Mesenchymal stem cell (in vitro differentiated cells and primary cell): ENCODE results near the gene OLFM4.

Source experiments
- DNase-seq: peaks from one replicate; pipeline ENCODE4 v3.0.0-alpha.2; 2013
- H2AFZ ChIP-seq: one replicate; pipeline ENCODE4 v1.6.1; 2013; ENCODE audit warnings: low read depth, mild to moderate bottlenecking, control low read depth, inconsistent platforms, low read length, moderate library complexity
- H2AK5ac ChIP-seq: 2 replicates; pipeline ENCODE4 v1.6.1; 2013; ENCODE audit warnings: low read length, moderate library complexity, mild to moderate bottlenecking, inconsistent platforms; ENCODE audit not compliant: severe bottlenecking
- H2BK120ac ChIP-seq: one replicate; pipeline ENCODE4 v1.6.1; 2013; ENCODE audit warnings: low read depth, mild to moderate bottlenecking, inconsistent platforms, low read length, moderate library complexity
- H2BK12ac ChIP-seq, 2 experiments: one replicate each; pipeline ENCODE4 v1.6.1; 2013; ENCODE audit warnings: inconsistent platforms in 2 of 2, low read length in 2 of 2, mild to moderate bottlenecking in 2 of 2, moderate library complexity in 2 of 2, control low read depth in 1 of 2
- H2BK15ac ChIP-seq: one replicate; pipeline ENCODE4 v1.6.1; 2013; ENCODE audit warnings: mild to moderate bottlenecking, low read depth, inconsistent platforms; ENCODE audit not compliant: poor library complexity, severe bottlenecking
- H2BK5ac ChIP-seq: 2 replicates; pipeline ENCODE4 v1.6.1; 2013; ENCODE audit warnings: low read depth, mild to moderate bottlenecking, low read length, control low read depth, inconsistent platforms; ENCODE audit not compliant: poor library complexity, severe bottlenecking
- H3K14ac ChIP-seq, 2 experiments: one replicate each; pipeline ENCODE4 v1.6.1; 2013; ENCODE audit warnings: inconsistent platforms in 2 of 2, low read length in 2 of 2, control low read depth in 1 of 2, mild to moderate bottlenecking in 1 of 2, moderate library complexity in 1 of 2
- H3K18ac ChIP-seq, 2 experiments: one replicate each; pipeline ENCODE4 v1.6.1; 2013; ENCODE audit warnings: inconsistent platforms in 2 of 2, low read length in 2 of 2, control low read depth in 1 of 2, low read depth in 1 of 2, mild to moderate bottlenecking in 1 of 2
- H3K23ac ChIP-seq, 2 experiments: one replicate each; pipeline ENCODE4 v1.6.1; 2013; ENCODE audit warnings: inconsistent platforms in 2 of 2, low read length in 2 of 2, mild to moderate bottlenecking in 2 of 2, moderate library complexity in 2 of 2, control low read depth in 1 of 2
- H3K27ac ChIP-seq: 2 replicates; pipeline ENCODE4 v1.5.1; 2013; ENCODE audit warnings: mild to moderate bottlenecking, moderate library complexity, low read length, control low read depth, inconsistent platforms; ENCODE audit not compliant: poor library complexity, severe bottlenecking
- H3K27me3 ChIP-seq, 2 experiments: 2 replicates each; pipeline versions ENCODE4 v1.6.1 to v1.7.0; 2013; ENCODE audit warnings: low read length in 2 of 2, mild to moderate bottlenecking in 2 of 2, moderate library complexity in 2 of 2, control low read depth in 1 of 2, inconsistent platforms in 1 of 2; ENCODE audit not compliant: control insufficient read depth in 1 of 2, insufficient read depth in 1 of 2
- H3K36me3 ChIP-seq, 2 experiments: 2 replicates each; pipeline versions ENCODE4 v1.6.1 to v1.7.0; 2013; ENCODE audit warnings: low read length in 2 of 2, control low read depth in 1 of 2, inconsistent platforms in 1 of 2, low read depth in 1 of 2, mild to moderate bottlenecking in 1 of 2; ENCODE audit not compliant: insufficient read depth in 2 of 2, control insufficient read depth in 1 of 2
- H3K4ac ChIP-seq, 2 experiments: one replicate each; pipeline ENCODE4 v1.6.1; 2013; ENCODE audit warnings: inconsistent platforms in 2 of 2, low read length in 2 of 2, mild to moderate bottlenecking in 2 of 2, moderate library complexity in 2 of 2, control low read depth in 1 of 2, low read depth in 1 of 2
- H3K4me1 ChIP-seq: 2 replicates; pipeline ENCODE4 v1.6.1; 2013; ENCODE audit warnings: low read depth, low read length, control low read depth; ENCODE audit not compliant: control insufficient read depth, insufficient read depth
- H3K4me2 ChIP-seq: 2 replicates; pipeline ENCODE4 v1.6.1; 2013; ENCODE audit warnings: low read length, mild to moderate bottlenecking, inconsistent platforms; ENCODE audit not compliant: poor library complexity, severe bottlenecking
- H3K4me3 ChIP-seq, 2 experiments: 2 replicates each; pipeline versions ENCODE4 v1.5.1 to v1.7.0; 2013; ENCODE audit warnings: low read length in 2 of 2, mild to moderate bottlenecking in 2 of 2, control low read depth in 1 of 2, low read depth in 1 of 2; ENCODE audit not compliant: insufficient read depth in 1 of 2
- H3K79me1 ChIP-seq: replicated peaks from 2 replicates; pipeline ENCODE4 v1.6.1; 2013; ENCODE audit warnings: mild to moderate bottlenecking, control low read depth, low read length, inconsistent platforms; ENCODE audit not compliant: poor library complexity, severe bottlenecking
- H3K9ac ChIP-seq: 2 replicates; pipeline ENCODE4 v1.7.0; 2013; ENCODE audit warnings: mild to moderate bottlenecking, low read length, moderate library complexity
- H3K9me3 ChIP-seq: 2 replicates; pipeline ENCODE4 v1.7.0; 2013; ENCODE audit warnings: mild to moderate bottlenecking, low read length; ENCODE audit not compliant: control insufficient read depth
- H4K8ac ChIP-seq: one replicate; pipeline ENCODE4 v1.6.1; 2013; ENCODE audit warnings: inconsistent platforms, mild to moderate bottlenecking, low read length, moderate library complexity
- H4K91ac ChIP-seq: one replicate; pipeline ENCODE4 v1.6.1; 2013; ENCODE audit warnings: mild to moderate bottlenecking, low read length, inconsistent platforms
- WGBS: methylation state at CpG from one replicate; pipeline ENCODE4 v1.1.7; 2013; ENCODE audit warnings: mixed read lengths; 5-methylcytosine and 5-hydroxymethylcytosine counted together

Gene OLFM4

GRCh38 chr13:53074114-53074513 lies 45.5 kb downstream of the OLFM4 start:
- no peak overlapping the region for H3K4me3 ChIP-seq
- no peak overlapping the region for H3K14ac ChIP-seq
- no peak overlapping the region for H3K23ac ChIP-seq
- H4K91ac ChIP-seq: no peak overlapping the region
- no peak overlapping the region for H3K4me2 ChIP-seq
- DNase-seq: no peak
- peaks cover 0 to 7% of the 10 kb centered on the region in 2 experiments for H3K27me3 ChIP-seq
- H3K9ac ChIP-seq: no peak overlapping the region
- H3K79me1 ChIP-seq: no peaks in the 10 kb centered on the region
- no peak overlapping the region for H2BK120ac ChIP-seq
- H3K4ac ChIP-seq: no peak overlapping the region
- H3K9me3 ChIP-seq: peaks cover 3% of the 10 kb centered on the region
- H3K18ac ChIP-seq: no peak overlapping the region
- H2AK5ac ChIP-seq: no peak overlapping the region
- WGBS: 39% methylated on average over 5 of the region's 5 CpGs
- no peak overlapping the region for H2BK15ac ChIP-seq
- H2BK12ac ChIP-seq: no peak overlapping the region
- H3K4me1 ChIP-seq: no peaks in the 10 kb centered on the region
- no peaks in the 10 kb centered on the region for H3K36me3 ChIP-seq
- no peak overlapping the region for H3K27ac ChIP-seq
- H2BK5ac ChIP-seq: no peak overlapping the region
- no peak overlapping the region for H4K8ac ChIP-seq
- no peak overlapping the region for H2AFZ ChIP-seq

GRCh38 chr13:53075356-53076041 lies 46.9 kb downstream of the OLFM4 start:
- no peak overlapping the region for H2BK5ac ChIP-seq
- no peak overlapping the region for H3K4me2 ChIP-seq
- no peak overlapping the region for H2AFZ ChIP-seq
- no peak overlapping the region for H3K14ac ChIP-seq
- no peaks in the 10 kb centered on the region for H3K79me1 ChIP-seq
- no peak overlapping the region for H4K91ac ChIP-seq
- H3K4me1 ChIP-seq: no peaks in the 10 kb centered on the region
- H3K9ac ChIP-seq: no peak overlapping the region
- no peak overlapping the region for H2BK15ac ChIP-seq
- H3K27ac ChIP-seq: no peak overlapping the region
- no peak overlapping the region for H2BK120ac ChIP-seq
- DNase-seq: no peak
- 61% methylated on average over 6 of the region's 6 CpGs for WGBS
- peaks cover 4% of the 10 kb centered on the region for H3K9me3 ChIP-seq
- H2BK12ac ChIP-seq: no peak overlapping the region
- H3K36me3 ChIP-seq: no peaks in the 10 kb centered on the region
- H3K4ac ChIP-seq: no peak overlapping the region
- H2AK5ac ChIP-seq: no peak overlapping the region
- no peak overlapping the region for H3K4me3 ChIP-seq
- H3K27me3 ChIP-seq: peaks cover 0 to 7% of the 10 kb centered on the region in 2 experiments
- no peak overlapping the region for H3K23ac ChIP-seq
- H4K8ac ChIP-seq: no peak overlapping the region
- no peak overlapping the region for H3K18ac ChIP-seq

GRCh38 chr13:53079691-53080090 lies 51.1 kb downstream of the OLFM4 start:
- Histone ChIP-seq H3K18ac (no peak overlapping the region), H2BK15ac (no peak overlapping the region), H3K9ac (no peak overlapping the region), H4K91ac (no peak overlapping the region), H3K9me3 (peaks cover 4% of the 10 kb centered on the region), H2AFZ (no peak overlapping the region), H3K4me3 (no peak overlapping the region), H3K23ac (no peak overlapping the region), H3K27ac (no peak overlapping the region), H2BK120ac (no peak overlapping the region), H3K4ac (no peak overlapping the region), H3K4me2 (no peak overlapping the region), H2BK5ac (no peak overlapping the region), H2BK12ac (no peak overlapping the region), H2AK5ac (no peak overlapping the region), H4K8ac (no peak overlapping the region), H3K4me1 (no peaks in the 10 kb centered on the region), H3K27me3 (peaks cover 0 to 7% of the 10 kb centered on the region in 2 experiments), H3K14ac (no peak overlapping the region), H3K79me1 (no peaks in the 10 kb centered on the region), H3K36me3 (no peaks in the 10 kb centered on the region)
- no peak for DNase-seq
- WGBS: 74% methylated on average over 5 of the region's 8 CpGs

- H3K27ac ChIP-seq: no peak overlapping the region
- H3K4ac ChIP-seq: no peak overlapping the region
- no peak for DNase-seq
- H3K4me2 ChIP-seq: no peak overlapping the region
- H2BK120ac ChIP-seq: no peak overlapping the region
- H3K79me1 ChIP-seq: no peaks in the 10 kb centered on the region
- H2AFZ ChIP-seq: no peak overlapping the region
- H3K4me1 ChIP-seq: no peaks in the 10 kb centered on the region
- H2BK5ac ChIP-seq: no peak overlapping the region
- no peak overlapping the region for H3K23ac ChIP-seq
- no peak overlapping the region for H3K18ac ChIP-seq
- H3K36me3 ChIP-seq: no peaks in the 10 kb centered on the region
- H3K4me3 ChIP-seq: no peak overlapping the region
- H2BK15ac ChIP-seq: no peak overlapping the region
- no peak overlapping the region for H2BK12ac ChIP-seq
- H4K91ac ChIP-seq: no peak overlapping the region
- H3K9me3 ChIP-seq: no peaks in the 10 kb centered on the region
- 40% methylated on average over 1 of the region's 3 CpGs for WGBS
- H4K8ac ChIP-seq: no peak overlapping the region
- no peaks in the 10 kb centered on the region for H3K27me3 ChIP-seq
- H2AK5ac ChIP-seq: no peak overlapping the region
- no peak overlapping the region for H3K14ac ChIP-seq
- H3K9ac ChIP-seq: no peak overlapping the region
Measured at GRCh38 chr13:53088871-53089270, 60.3 kb downstream of the OLFM4 start.
